ENCODE data around the gene AP1M1.
A peak's percentile ranks its signal among the peaks of the same experiment; 100 is the strongest.

DNA sequence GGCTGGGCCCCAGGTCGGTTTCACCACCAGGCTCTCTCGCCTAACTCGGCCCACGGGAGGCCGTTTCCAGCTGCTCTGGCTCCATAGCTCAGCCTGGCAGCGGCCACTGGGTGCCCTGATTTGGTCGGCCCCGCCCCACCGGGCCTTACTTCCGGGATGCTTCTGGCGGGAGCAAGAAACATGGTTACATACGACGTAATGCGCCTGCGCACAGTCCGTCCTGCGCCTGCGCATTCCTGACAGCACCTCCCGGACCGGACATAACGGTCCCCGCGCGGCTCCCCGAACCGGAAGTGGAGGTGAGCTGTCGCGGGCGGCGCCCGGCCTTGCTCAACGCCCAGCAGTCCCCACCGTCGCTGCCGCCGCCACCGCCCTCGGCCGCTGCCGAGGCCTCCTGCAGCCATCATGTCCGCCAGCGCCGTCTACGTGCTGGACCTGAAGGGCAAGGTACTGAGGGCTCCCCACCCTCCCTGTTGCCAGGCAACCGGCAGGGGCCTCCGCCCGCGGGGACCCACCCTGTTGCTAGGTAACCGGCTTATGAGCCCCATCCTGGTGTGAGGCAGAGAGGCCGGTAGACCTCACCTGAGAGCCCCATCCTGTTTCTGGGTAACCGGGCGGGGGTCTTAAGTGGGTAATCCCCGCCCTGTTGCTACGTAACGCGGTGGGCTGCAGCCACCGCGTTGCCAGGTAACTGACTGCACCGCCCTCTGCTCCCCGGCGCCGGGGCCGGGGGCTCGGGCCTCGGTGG is at the start of gene AP1M1:
- peak; percentile 95 for TF ChIP-seq ELF4 (IDR thresholded peaks at IDR 0.05)
- no peak for TF ChIP-seq ZNF384 (IDR thresholded peaks at IDR 0.05)
- no peak for TF ChIP-seq SP1 (IDR thresholded peaks at IDR 0.05)
- no peak for TF ChIP-seq FOXK2 (IDR thresholded peaks at IDR 0.05)
